GM18520 (cell line): Measurements from ENCODE around the gene GPR156.

Experiments used
- ATAC-seq: cut with Tn5 transposase; IDR thresholded peaks from one replicate; pipeline ENCODE4 v1.9.1; 2021; ENCODE audit not compliant: unreplicated experiment

GPR156 gene

DNA sequence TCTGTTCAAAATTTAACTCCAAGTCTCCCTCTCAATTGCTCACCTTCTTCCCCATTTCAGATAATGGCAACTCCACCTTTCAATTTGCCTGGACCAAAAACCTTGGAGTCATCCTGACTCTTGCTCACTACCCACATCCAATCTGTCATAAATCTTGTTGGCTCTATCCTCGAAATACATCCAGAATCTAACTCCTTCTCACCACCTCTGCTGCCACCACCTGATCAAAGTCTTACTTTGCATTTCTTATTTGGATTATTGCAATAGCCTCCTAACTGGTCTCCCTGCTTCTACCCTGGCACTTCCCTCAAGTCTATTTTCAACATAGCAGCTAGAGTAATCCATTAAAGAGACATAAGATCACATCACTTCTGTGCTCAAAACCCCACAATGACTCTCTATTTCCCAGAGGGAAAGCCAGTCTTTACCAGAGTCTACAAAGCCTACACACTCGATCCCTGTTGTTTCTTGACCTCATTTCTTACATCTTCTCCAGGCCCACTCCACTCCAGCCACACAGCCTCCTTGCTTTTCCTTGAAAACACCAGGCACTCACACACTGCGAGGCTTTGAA lies 86.6 kb downstream of the GPR156 start:
- ATAC-seq: no peak

DNA sequence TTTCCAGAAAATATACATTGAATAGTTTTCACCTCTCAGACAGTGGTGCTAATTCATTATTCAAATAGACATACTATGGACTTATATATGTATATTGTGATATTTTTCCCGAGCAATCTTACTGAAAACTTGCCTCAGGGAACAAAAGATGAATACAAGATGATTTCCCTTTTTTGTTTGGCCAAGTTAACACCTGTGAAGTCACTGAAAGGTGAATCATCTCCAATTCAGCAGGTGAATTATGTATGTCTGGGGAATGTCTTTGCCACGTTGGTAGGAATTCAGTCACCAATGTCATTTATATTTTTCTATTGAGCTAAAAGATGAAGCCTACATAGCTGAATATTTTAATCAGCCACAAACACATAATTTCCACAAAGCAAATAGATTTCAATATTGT lies 88.2 kb downstream of the GPR156 start:
- no peak for ATAC-seq

DNA sequence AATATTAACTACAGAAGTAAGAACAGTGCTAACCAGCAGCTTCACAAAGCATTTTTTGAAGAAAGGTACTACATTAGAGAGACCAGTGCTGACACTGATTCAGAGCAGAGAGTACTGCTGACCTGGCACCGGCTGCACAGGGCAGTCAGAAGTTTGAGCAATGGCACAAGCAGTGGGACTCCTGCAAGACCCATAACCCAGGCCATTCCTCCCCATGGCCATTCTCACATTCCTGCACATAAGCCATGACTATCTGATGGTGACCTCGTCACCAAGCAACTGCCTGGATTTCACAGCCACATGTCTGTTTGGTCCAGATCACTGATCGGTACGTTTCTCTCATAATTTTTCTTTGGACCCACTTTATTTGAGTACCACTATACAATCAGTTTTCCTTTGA lies 88.7 kb downstream of the GPR156 start:
- ATAC-seq: no peak

DNA sequence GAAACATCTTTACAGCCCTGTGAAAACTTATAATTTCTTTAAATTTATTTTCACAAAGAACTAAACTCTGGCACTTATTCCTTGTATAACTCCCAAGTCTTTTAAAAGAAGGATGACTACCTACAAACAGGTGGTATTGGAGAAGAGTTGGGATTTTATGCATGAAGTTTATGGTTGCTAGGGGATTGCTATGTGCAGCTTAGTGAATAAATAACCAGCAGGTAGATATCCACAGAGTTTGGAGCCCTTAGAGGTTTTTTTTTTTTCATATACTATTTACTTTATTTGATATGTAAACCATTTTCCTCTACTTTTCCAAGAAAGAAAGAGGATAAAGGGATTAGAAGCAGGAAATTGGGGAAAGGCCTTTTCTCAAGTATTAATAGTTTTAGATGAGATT lies 91.5 kb downstream of the GPR156 start:
- ATAC-seq: no peak

DNA sequence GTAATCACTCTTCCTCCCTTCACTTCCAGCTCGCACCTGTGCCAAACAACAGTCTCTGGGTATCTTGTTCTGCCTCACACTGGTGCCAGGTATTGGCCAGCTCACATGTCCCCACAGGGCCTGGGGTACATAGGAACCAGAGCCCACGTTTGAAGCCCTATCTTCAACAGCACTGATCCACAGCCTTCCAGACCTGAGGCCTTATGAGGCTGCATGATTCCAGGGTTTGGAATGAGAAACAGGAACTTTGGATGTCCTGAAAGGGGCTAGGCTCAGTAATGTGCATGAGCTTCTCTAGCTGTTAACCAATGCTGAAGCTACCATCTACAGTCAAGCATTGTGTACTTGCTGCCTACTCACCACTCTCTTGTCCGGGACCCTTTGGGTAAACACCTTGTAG lies 92.4 kb downstream of the GPR156 start:
- no peak for ATAC-seq

DNA sequence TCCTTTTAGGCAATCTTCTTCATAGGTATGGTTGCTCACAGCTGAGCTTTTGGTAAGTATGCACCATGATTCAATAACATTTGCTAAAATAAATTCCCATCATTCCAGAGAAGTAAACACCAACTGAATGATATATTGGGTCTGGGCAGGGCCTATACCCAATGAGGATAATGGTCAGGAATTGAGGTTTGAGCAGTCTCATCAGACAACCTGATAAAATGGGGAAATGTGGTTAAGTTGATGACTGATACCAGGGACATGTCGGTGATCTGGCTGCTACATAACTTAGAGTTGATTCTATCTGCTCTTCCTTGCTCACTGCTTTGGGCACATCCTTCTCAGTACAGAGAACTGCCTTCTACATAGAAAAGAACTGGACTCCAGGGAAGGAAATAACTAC lies 92.9 kb downstream of the GPR156 start:
- ATAC-seq: no peak

DNA sequence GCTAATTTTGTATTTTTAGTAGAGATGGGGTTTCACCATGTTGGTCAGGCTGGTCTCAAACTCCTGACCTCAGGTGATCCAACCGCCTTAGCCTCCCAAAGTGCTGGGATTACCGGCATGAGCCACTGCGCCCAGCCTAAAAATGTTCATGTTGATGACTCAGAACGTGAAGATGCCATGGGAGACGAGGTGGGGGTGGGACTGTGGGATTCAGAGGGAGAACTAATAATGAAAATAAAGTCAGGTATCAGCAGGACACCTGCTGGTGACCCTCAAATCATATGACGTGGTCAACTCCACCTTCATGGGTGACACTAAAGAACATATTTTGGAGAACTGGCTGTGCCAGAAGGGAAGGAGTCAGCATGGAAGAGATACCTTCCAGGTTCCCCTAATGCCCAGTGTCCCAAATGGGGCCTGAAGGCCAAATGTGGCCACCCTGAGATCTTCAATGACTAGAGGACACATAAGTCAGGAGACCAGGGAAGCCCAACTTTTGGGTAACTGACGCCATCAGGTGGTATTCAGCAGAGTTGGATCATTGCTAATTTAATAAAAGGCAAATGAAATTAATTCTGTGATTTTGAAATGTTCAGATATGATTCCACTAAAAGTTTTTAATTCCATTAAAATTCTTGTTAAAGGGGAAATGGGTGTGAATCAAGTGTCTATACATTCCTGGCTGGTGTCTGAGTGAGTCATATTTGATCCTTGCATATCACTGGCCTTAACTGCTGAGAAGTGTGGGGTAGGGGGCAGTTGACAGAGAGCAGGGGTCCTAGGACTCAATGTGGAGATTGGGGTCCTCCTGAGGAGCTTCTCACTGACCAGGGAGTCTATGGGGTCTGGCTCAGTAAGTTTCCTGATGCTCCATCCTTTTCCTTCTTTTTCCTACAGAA lies 102.2 kb downstream of the GPR156 start:
- ATAC-seq: no peak

DNA sequence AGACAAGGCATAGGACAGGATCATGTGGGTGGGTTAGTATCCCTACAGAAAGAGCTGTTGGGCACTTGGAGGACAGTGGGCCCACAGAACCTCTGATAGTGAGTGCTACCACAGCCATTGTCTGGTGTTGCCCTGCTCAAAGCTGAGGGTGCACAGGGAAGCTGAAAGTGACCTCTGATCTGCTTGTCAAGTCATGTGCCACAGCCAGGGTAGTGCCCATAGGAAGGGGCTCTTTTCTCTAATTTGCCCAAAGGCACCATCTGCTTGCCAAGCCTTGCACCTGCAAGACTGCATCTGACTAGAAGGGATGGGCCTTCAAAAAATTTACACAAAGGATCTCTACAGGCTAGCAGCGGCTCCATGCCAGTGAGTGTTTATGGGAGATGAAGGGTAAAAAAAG lies 103.4 kb downstream of the GPR156 start:
- no peak for ATAC-seq

DNA sequence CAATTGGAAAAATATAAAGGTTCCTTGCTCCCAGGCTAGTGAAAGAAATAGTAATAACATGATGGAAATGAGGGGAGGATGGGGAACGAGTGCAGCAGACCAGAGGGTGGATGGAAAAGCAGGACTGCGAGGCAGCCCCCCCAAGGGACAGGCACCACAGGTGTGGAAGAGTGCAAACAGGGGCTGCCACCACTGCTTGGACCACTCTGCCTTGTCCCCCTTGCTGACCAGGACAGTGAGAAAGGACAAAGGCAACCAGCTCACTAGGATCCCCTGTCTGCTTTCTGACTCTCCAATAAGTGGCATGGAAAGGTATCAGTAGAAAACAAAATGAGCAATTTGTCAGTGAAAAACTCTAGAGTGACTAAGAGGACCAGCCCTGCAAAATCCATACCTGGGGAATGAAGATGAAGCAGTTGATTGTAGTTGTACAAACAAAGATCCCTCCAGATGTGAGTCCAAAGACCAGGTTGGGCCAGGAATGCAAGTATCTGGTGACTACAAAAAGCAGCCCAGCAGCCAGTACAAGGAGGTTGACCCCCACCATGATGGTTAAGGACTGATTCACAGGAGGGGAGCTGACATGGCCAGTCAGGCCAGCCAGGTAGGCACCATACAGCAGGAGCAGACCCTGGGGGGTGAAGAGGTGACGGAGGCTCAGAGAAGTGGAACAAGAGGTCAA lies 104.2 kb downstream of the GPR156 start:
- no peak for ATAC-seq

DNA sequence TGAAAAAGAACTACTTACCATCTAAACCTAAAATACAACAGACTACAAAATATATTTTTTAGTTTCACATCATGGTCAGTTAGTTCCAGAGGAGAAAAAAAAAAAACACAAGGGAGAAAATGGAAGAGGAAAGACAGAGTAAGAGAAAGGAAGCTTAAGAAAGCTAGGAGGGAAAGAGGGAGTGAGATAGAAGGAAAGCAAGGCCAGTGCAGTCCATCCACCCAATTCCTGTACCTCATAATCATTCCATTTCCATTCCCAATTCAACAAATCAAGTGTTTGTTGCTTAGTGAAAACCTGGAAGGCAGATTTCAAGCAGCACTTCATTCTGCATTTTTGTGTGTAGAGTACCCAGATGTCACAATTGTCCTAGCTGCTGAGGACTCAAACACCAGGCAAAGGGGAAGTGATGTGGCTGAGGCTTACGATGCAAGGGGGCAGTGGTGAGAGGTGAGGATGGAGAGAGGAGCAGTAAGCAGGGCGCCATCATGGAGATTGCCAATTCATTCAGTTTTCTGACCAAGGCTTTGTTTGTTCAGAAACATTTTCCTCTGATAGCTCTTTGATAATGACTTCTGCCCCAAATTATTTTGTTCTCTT lies 107.2 kb downstream of the GPR156 start:
- ATAC-seq: no peak

DNA sequence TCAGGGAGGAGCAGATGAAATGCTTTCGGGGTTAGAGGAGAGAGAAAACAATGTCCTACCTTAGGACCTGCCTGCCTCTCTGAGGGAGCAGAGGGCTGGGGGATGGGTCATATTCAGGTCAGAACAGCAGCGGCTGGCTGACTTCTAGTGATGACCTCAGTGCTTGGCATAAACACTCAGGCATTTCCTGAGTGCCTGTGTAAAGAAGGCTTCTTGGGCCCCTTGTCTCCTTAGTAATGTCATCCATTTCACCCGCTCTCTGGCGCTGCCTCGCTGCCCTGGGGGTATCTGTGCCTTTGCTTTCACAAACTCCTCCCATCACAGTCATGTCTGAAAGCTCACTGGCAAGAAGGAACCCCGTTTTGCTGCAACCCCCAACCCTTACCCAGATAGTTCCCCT lies 107.9 kb downstream of the GPR156 start:
- no peak for ATAC-seq

DNA sequence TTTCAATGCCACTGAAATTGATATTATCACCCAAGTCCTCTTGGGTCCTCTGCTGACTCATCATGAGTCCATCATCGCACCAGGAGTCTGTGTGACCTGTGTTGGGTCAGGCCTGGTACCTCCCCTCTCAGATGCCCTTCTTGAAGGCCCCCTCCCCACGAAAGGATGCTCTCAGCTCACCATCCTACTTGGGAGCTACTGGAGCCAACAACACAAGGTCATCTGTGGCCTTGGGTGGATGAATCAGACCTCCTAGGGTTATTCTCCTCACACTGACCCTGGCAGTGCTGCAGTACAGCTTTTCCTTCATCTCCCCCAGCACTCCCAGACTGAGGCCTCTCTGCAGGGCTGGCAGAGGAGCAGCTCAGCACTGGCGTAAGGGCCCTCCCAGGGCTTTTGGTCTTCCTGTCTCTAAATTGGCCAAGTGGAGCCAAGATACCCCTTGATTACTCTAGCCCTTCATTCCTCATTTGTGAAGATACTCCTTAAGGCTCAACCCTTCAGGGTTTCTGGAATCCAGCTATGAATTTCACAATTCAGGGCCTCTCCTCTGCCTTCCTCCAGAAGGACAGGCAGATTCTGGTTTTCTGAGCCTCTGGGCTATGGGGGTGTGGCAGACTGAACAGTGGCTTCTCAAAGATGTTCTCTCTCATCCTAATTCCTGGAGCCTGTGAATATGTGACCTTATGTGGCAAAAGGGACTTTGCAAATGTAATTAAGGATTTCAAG lies 110.0 kb downstream of the GPR156 start:
- ATAC-seq: no peak

DNA sequence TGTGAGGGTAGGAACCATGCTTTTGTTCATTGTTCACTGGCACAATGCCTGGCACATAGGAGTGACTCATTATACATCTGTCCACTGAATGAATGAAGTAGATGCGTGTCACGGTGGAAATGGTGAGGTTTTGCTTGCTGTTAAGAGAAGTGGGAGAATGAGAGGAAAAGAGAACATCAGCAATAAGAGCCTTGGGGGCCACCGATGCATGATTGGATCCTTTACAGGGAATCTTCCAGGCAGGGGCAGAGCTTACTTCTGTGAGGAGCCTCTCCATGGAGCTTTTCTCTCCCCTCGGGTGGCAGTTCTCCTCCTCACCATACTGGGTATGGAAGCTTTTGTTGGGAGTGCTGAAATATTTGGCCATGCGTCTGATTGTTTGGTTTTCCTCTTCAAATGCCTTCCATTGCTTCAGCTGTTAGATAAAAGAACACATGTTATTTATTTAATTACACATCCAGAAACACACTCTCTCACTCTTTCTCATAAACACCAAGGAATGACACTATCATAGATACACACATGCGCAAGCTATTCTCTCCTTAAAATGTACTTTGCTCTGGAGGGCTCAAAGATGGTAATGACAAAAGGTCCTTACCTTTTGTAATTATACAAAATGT lies 111.9 kb downstream of the GPR156 start:
- ATAC-seq: no peak

DNA sequence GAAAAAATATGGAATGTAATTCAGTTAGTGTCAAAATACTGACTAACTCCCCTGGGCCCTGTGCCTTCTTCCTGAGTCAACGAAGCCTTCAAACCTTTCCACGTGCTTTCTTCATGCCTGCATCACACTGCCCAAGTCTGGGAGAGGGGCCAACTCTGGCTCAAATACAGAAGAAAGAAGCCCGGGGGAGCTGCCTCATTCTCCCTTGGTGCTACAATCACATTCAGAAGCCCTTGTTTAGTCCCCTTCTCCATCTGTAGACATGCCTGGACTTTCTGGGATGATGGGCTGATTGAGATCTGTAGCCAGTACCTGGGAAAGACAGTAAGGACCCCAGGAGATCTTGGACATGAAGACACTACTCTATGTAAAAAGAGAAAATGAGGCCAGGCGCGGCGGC lies 113.0 kb downstream of the GPR156 start:
- ATAC-seq: no peak

DNA sequence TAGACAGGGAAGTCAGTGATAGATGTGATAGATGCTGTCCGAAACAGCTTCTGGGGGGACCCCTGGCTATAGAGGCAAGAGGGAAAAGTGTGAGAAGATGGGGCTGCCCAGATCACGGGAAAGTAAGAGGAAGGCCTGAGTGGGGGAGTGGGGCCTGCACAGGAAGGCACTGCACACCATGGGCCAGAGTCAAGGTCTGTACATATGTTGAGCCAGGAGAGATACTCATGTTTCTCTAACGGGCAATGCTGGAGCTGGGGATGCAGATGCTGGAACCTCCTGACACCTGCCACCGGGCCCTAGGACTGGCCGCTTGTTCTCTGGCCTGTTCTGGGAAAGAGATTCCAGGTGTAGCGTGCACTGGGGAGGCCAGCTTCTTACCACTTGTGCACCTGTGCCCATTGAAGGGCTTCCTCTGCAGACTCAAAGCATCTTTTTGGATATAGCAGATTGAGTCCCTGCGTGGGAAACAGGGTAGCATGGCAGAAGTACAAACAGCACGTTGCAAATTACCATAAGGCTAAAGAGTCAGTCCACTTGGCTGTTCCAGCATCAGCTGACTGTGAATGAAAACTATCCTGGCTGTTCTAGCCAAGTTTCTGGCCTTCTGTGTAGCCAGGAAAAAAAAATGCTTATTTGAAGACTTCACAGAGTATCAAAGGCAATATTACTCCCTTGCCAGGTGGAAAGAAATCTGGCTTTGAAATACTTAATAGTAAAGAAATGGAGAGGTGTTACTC lies 113.7 kb downstream of the GPR156 start:
- no peak for ATAC-seq

DNA sequence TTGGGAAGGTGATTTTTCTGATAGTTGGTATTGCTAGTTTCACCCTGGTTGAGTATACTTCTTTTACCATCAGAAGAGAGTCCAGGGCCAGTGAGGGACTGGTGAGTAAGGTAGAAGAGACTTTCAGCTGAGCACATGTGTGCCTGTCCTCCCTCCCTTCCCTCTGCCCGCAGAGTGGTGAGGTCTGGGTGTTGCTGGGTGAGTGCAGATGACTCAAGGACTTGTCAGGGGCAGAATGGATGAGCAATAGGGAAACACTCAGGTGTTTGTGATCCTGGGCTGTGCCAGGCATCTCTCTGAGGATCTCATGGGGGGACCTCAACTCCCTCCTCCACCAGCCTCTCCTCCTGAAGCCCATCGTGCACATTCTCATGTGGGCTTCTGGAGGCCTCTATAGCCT lies 114.8 kb downstream of the GPR156 start:
- ATAC-seq: no peak

DNA sequence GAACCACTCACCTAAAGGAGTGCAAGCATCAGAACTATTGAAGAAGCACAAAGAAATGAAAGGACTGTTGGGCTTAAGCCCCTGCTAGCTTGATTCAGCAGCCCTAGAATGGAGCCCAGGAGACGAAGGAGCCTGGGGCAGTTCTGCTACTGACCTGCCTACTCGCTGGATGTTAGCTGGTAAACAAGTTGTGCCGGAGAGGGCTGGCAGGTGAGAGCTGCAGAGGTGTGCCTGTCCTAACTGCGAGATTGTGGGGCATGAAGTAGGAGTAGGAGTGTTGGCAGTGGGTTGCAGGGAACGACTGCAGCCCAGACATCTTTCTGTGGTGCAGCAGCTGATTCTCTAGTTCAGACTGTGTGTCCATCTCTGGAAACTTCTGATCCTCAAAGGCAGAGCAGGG lies 115.6 kb downstream of the GPR156 start:
- ATAC-seq: no peak

DNA sequence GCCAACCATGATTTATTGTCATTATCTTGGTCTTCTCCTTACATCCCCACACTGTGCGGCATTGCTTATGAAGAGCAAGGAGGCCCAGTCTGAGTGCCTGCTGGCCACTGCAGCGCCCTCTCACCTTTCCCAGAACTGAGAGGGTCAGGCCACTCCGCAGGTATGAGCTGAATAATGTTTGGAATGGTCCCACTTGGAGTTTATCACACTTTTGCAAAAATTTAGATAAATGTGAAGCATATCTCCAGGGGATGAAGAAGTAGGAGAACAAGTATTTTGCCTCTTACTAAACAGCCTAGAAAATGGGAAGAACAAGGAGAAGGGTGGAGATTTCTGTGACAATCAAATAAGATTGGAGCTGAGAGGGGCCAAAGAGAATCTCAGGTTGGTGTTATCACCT lies 116.4 kb downstream of the GPR156 start:
- ATAC-seq: no peak

DNA sequence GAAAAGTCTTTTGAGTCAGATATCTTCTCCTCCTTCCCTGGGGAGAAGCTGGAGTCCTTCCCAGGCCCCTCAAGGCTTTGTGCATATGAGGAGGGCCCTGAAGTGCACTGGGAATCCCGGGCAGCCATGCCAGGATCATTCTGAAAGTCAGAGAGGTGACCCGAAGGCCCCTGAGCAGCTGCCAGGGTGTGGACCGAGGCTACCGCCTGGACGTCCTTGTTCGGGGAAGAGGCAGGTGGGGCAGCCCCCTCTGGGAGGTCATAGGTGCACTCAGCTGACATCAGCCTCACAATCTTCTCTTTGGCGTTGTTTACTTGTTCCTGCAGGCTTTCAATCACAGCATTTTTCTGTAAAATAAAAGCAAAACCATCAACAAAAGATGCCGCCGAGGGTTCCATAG lies 117.0 kb downstream of the GPR156 start:
- no peak for ATAC-seq

DNA sequence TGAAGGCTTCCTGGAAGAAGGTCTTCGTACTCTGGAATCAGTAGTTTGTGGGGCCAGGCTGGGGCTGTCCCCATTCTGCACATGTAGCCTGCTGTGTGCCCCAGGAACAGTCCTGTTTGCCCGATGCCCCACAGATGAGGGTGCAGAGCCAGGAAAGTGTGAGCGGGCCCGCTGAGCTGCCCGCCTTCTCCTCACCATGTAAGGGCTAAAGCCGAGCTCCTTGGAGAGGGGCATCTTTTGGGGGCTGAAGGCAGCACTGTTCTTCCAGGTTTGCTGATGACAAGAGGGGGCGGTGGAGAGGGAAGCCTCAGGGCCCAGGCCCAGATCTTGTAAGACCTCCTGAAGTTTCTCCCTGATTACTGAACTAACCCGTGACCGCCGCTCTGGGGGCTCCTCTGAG lies 117.5 kb downstream of the GPR156 start:
- no peak for ATAC-seq
